Stimulated activated CD4-positive, alpha-beta T cell treated with anti-CD3 and anti-CD28 coated beads, Interleukin-2, amount 100 ng/mL, for 4 hours (primary cell): ENCODE results near the gene USP35.

Source experiments
- DNase-seq: peaks from one replicate; pipeline ENCODE4 v3.0.0-alpha.2; 2020; ENCODE audit warnings: low read depth

USP35 gene, protein sequence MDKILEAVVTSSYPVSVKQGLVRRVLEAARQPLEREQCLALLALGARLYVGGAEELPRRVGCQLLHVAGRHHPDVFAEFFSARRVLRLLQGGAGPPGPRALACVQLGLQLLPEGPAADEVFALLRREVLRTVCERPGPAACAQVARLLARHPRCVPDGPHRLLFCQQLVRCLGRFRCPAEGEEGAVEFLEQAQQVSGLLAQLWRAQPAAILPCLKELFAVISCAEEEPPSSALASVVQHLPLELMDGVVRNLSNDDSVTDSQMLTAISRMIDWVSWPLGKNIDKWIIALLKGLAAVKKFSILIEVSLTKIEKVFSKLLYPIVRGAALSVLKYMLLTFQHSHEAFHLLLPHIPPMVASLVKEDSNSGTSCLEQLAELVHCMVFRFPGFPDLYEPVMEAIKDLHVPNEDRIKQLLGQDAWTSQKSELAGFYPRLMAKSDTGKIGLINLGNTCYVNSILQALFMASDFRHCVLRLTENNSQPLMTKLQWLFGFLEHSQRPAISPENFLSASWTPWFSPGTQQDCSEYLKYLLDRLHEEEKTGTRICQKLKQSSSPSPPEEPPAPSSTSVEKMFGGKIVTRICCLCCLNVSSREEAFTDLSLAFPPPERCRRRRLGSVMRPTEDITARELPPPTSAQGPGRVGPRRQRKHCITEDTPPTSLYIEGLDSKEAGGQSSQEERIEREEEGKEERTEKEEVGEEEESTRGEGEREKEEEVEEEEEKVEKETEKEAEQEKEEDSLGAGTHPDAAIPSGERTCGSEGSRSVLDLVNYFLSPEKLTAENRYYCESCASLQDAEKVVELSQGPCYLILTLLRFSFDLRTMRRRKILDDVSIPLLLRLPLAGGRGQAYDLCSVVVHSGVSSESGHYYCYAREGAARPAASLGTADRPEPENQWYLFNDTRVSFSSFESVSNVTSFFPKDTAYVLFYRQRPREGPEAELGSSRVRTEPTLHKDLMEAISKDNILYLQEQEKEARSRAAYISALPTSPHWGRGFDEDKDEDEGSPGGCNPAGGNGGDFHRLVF

DNA sequence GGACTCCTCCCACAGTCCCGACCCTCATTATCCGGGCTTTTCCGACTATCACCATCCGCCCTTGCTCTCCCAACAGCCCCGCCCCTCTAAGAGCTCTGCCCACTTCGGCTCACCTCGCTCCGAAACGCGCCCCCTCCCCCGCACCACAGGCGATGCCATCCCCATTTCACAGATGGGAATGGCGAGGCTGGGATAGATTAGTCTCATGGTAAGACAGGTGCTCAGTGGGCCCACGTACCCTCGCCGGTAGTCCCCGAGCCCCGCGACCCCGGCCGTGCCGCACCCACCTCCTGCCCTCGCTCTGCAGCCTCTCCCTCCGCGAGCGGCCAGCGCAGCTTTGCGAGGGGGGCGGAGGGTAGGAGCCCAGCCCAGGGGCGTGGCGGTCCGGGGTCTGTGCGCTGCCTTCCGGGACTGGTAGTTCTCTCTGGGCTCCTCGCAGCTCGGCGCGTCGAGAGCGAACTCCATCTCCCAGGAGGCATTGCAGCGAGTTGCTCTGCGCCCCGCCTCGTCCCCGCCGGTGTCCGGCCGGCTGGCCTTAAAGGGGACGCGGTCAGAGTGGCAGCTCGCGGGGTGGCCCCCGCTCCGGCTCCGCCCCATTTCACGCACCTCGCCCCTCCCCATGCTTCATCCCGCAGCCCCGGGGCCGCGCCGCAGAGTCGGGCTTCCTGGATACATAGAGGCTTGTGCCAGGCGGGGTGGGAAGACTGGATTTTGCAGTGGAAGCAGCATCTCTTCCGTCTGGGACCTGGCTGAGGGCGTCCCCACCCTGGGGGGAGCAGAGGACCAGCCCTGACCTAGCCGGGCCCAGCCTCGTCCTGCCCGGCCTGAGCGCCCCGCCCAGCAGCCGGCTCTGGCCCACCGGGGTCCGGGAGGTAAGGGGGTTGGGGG is at the start of gene USP35, which contains the start of gene KCTD21:
Gene USP35 (plus strand): TSS at position 634 of the 888 bp plus-strand sequence. CDS start 7,327 bp downstream, outside the sequence.
Gene KCTD21 (minus strand): TSS at position 341 of the 888 bp plus-strand sequence. CDS start 14,072 bp downstream, outside the sequence.
- peak; percentile 87 for DNase-seq

DNA sequence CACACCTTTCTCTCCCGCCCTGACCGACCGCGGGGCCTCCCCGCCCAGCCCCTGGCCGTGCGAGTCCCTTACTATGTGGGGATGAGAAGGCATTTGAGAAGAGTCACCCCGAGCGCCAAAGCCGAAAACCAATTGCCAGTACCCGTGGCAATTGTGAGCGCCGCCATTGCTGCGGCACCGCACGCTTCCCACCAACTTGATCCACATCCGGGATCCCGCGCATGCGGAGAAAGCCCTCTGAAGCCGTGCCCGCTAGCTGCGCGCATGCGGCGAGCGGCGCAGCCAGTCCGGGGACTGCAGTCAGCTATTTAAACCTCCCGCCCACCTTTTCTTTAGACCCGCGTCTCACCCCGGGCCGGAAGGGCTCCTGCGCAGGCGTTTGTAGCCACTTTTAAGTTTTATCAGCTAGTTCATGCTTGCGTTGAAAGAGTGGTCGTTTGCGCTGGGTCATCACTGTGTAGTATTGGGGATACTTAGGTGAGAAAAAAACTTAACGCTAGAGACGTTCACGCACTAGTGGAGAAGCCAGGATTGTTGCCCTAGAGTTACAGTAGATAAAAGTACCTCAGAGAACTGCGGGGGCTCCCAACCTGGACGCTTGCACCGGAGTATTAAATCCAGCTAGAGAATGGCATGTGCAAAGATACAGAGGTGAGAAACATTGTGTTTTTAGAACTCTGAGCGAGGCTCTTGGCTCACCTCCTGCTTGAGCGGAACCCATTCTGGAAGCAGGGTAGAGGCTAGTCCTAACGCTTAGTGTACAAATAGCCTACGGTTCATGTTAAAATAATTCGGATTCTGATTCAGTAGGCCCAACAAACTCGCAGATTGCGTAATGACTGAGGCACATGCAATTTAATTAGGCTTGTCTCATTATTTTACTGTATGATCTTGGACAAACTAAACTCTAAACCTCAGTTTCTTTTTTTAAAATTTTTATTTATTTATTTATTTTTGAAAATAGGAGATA is 49.0 kb upstream of the USP35 start, which contains the start of gene ALG8:
Gene ALG8 (minus strand): TSS at position 205 of the 970 bp plus-strand sequence. CDS start 38 bp downstream, at position 167.
- DNase-seq, result peak; percentile 95

DNA sequence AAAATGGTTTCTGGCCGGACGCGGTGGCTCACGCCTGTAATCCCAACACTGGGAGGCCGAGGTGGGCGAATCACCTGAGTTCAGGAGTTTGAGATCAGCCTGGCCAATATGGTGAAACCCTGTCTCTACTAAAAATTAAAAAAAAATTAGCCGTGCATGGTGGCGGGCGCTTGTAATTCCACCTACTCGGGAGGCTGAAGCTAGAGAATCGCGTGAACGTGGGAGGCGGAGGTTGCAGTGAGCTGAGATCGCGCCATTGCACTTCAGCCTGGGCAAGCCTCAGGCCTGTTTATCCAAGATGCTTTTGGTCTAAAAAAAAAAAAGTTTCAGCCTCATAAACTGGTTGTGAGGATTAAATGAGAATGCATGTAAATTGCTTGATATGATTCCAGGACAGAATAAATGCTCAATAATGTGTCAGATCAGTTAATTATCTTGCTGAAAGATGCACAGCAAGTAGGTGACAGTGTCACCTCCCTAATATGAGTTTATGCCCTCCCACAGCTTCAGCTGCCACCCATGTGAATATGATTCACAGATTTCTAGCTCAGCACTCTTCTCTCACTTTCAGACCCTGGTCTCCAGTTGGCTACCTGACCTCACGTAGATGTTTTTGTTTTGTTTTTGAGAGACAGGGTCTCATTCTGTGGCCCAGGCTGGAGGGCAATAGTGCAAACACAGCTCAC is 48.2 kb upstream of the USP35 start:
- no peak for DNase-seq

DNA sequence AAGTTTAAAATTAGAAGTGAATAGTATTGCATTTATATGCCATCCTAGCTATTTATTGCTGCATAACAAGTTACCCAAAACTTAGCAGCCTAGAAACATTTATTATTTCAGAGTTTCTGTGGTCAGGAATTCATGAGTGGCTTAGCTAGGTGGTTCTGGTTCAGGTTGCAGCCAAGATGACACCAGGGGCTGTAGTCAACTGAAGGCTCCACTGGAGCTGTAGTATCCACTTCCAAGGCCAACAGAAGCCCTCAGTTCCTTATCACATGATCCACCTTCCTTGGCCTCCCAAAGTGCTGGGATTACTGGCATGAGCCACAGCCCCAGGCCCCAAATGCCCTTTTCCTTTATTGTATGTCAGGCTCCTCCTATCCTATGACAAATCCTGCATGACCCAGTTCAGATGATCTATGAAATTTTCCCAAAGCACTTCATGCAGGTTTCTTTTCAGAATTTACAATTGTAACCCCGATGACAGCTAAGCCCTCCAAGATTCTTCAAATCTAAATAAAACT is 43.2 kb upstream of the USP35 start:
- DNase-seq, result no peak

DNA sequence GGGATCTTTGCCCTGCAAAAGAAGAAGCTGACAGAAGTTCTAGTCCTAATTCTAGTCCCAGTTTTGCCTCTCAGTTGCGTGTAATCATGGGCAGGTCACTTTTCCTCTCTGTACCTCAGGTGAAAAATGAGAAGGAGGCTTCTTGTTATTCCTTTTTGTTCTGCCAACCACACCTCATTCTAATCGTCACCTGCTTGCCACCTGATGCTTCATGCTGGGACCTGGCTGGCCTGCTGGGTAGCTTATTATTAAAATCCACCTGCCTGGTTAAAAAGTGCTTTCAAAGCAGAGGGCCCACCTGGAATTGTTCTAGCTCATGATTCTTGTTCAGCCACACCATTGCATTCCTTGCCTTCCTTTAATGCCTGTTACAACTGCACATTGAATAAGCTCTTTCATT is 40.9 kb upstream of the USP35 start:
- DNase-seq, result no peak

DNA sequence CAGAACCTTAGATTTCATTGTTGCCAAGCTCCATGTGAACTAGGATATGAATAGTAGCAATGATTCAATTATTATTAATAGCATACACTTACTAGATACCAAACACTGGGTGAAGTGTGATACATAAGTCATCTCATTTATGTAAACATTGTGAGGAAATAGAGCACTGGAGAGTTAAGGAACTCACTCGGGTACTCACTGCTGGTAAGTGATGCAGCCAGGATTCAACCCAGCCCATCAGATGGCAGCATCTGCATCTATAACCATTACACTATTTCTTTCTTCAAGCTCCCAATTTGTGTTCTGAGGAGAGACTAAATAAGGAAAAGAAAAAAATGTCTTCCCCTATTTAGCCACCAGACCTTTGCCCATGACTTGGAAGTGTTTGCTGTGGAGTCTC is 39.1 kb upstream of the USP35 start:
- no peak for DNase-seq

DNA sequence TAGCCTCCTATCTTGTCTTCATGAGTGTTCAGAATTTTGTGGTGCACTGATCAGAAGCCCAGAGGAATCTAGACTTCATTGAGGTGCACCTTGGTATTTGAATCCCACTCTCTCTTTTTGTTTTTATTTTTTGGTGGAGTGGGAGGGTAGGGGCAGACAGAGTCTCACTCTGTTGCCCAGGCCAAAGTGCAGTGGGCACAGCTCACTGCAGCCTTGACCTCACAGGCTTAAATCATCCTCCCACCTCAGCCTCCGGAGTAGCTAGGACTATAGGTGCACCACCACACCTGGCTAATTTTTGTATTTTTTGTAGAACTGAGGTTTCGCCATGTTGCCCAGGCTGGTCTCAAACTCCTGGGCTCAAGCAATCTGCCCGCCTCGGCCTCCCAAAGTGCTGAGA is 38.4 kb upstream of the USP35 start:
- no peak for DNase-seq

DNA sequence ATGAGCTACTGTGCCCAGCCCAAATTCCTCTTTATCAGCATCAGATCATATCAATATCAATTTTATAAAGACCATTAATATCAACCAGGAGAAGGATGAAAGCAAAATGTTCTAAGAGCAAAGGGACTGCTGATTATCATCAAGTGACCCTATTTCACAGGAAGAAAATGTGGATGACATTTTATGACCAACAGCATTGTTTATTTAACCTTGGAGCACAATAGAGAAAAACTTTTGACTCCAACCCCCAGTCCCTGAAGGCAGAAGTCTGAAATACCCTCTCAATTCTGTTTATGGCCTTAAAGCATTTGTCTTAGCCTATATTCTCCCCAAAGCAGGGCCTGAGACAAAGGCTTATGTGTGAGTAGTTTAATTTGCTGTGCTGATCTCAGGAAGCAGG is 38.0 kb upstream of the USP35 start:
- no peak for DNase-seq

DNA sequence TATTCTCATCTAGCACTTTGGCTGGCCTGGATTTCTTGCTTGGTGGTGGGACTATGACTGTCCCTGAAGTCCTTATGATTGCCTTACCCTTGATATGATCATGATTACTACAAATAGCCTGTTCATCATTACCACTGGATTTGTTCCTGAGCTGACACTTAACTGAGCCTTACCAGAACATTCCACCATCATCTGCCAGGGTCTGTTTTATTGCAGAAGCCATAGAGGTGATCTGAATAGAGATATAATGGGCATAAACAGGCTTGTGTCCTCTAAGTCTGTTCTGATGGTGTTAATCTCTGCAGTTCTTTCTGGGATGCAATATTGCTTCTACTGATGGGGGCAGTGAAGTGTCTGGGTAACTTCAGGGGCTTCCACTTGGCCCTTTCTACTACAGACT is 36.9 kb upstream of the USP35 start:
- DNase-seq, result no peak

DNA sequence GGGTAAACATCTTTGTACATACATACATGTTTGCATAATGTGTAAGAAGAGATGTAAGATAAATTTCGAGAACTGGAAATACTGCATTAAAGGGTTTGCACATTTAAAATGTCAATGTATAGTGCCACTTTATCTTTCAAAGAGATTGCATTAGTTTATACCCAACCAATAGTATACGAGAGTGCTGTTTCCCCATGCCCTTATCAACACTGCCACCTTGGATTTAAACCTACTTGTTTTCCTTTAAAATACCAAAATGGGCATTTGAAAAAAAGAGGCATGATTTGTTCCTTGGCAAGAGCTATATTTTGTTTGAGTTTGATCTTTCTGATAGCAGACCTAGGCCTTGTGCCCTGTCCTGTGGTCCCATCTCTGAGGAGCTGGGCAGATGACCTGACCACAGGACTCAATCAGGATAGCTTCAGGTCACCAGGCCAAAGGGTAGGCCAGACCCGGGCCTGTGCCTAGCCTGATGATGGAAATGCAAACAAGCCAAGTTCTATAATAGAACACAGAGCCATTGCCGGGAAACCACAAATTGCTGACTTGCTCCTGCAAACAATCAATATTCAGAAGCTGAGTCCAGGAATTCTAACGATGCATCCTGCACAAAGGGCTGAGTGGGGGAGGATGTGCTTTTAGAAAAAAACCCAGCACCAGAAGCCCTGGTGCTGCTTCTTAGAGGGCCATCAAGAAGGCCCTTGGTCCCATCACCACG is 32.4 kb upstream of the USP35 start:
- no peak for DNase-seq

DNA sequence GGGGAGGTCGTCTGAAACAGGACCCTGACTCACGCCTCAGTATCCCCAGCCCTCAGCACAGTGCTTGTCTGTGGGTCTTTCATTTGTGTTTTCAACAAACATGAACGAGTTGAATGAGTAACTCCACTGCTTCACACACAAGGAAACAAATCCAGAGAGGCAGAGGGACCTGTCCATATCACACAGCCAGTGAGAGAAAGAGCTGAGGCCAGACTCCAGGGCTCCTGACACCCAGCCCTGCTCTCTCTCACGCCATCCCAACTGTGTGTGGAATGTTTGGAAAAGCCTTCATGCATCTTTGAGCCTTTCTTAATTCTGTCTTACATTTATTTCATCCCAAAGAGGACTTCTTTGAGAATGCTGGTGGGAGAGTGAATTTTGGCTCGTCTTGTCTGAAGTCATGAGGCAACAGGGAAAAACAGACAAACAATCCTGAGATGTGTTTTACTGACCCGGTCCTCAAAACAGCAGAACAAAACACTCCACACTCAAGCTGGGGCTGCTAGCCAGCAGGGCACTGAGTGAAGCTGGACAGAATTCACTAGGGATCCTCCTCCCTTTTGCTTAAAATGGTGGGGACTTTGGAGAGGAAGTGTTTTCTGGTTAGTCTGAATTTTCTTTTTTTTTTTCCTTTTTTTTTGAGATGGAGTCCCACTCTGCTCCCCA is 29.6 kb upstream of the USP35 start:
- no peak for DNase-seq

DNA sequence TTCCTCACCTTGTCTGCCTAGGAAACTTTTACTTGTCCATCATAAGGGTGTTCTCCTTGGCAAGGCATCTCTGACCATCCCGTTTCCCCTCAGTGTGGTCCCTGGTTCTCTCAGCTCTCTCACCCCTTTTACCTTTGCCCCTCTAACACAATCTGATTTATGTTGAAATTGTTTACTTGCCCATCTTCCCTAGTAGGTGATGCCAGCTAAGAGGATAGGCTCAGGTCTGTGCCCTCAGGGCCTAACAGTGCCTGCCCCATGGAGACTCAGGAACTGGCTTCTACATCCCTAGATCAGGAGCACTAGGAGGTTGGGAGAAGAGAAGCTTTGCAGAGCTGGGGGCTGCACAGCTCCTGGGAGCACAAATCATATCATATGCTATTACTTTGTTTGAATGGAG is 28.2 kb upstream of the USP35 start:
- DNase-seq, result no peak

DNA sequence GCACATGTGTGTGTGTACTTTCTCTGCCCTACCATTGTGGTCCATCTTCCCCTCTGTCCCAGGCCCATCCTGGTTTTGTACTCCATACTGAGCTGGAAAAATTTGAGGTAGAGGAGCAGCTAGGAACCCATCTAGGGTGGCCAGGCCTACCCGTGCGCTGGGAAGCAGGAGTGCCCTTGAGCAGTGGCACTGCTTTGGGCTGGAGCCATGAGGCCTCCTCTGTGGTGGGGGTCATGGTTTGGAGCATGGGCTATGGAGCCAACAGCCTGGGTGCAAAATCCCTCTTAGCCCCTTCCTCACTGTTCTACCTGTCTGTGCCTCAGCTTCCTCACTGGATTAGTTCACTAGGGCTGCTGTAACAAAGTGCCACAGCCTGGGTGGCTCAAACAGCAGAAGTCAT is 27.4 kb upstream of the USP35 start:
- no peak for DNase-seq

DNA sequence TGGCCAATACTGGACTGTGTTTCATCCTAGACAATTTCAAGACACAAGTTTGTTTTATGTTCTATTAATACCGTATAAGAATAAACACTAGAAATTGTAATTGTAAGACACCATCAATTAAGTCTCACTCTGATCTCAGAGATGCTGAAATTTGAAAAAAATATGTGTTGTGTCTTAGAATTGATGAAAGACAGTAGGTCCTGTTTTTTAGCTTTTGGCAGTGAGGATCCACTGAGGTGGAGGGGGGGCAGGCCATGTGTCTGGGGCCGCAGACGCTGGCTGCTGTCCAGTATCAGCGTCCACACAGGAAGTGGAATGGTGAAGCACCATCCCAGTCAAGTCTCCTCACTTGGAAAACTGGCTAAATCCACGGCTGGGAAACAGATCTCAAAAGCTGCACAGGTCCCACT is 26.8 kb upstream of the USP35 start:
- no peak for DNase-seq

DNA sequence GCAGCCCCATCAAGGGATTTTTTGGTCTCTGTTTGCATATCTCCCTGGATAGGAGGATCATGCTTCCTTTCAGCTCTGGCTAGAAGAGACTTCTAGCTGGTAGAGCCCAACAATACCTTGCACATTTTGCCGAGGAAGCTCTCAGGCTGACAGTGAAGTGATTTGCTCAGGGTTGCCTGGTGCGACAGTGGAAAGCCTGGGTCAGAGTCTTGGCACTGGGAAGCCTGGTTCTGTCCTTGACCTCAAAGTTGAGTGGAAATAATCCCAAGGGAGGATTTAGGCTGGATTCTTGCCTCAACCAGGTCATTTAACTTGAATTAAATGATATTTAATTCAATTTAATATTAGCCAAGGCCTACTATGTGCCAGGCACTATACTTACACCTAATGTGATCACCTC is 24.9 kb upstream of the USP35 start:
- no peak for DNase-seq

DNA sequence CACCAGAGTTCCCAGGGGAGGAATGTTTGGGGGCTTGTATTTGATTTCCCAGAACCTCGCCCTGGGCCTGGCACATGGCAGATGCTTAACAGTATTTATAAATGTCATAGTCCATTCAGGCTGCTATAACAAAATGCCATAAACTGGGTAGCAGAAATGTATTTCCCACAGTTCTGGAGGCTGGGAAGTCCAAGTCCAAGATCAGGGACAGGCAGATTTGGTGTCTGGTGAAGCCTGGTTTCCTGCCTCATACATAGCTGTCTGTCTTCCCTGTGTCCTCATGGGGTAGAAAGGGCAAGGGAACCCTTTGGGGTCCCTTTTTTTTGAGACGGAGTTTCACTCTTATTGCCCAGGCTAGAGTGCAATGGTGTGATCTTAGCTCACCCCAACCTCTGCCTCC is 24.2 kb upstream of the USP35 start:
- DNase-seq, result no peak

DNA sequence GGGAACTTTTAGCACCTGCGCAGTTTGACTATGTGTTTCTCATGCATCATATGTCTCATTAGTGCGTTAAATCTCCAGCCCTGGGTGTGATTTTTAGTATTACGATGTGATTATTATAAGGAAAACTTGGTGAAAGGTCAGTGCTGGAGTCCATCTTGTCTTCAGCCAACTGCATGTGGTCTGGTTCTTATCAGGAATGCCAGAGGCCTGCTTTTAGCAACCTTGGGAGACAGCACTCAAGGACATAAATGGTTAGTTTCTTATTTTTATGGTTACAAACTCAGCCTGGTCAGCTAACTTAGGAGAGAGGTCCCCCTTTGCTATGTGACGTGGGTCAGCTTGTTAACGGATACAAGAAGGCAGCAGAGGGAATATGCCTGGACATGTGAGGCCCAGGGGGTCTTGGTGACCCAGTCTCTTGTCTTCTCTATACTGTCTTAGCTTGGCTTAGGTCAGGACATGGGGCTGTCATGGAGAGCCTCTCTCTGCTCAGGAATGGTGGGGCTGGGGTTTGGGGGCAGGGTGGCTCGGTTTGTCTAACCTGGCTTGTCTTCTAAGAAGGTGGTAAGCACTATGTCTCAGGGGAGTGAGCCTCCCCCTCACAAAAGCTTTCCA is 21.8 kb upstream of the USP35 start:
- DNase-seq, result no peak
